Trophoblast cell (in vitro differentiated cells and primary cell): ENCODE data around the gene LMO3.

Source experiments
- DNase-seq, 2 donors: peaks; one replicate each; pipeline ENCODE4 v3.0.0-alpha.2; 2016
- H2AFZ ChIP-seq: 2 replicates; pipeline ENCODE4 v1.6.1; 2013; ENCODE audit warnings: low read length, moderate library complexity, mild to moderate bottlenecking; ENCODE audit not compliant: insufficient read depth, poor library complexity
- H2AK5ac ChIP-seq: 2 replicates; pipeline ENCODE4 v1.6.1; 2013; ENCODE audit warnings: mild to moderate bottlenecking, low read length
- H2BK120ac ChIP-seq: 2 replicates; pipeline ENCODE4 v1.6.1; 2013; ENCODE audit warnings: low read length, mild to moderate bottlenecking, moderate library complexity; ENCODE audit not compliant: insufficient read depth, poor library complexity
- H2BK12ac ChIP-seq: 2 replicates; pipeline ENCODE4 v1.6.1; 2013; ENCODE audit warnings: mild to moderate bottlenecking, low read length, moderate library complexity
- H2BK5ac ChIP-seq: 2 replicates; pipeline ENCODE4 v1.6.1; 2013; ENCODE audit warnings: low read length, low read depth, moderate library complexity, mild to moderate bottlenecking; ENCODE audit not compliant: poor library complexity
- H3K14ac ChIP-seq: 2 replicates; pipeline ENCODE4 v1.6.1; 2013; ENCODE audit warnings: mild to moderate bottlenecking, low read length
- H3K18ac ChIP-seq: 2 replicates; pipeline ENCODE4 v1.6.1; 2013; ENCODE audit warnings: mild to moderate bottlenecking, low read length
- H3K23ac ChIP-seq: 2 replicates; pipeline ENCODE4 v1.6.1; 2013; ENCODE audit warnings: low read length
- H3K27ac ChIP-seq: 2 replicates; pipeline ENCODE4 v1.5.1; 2013; ENCODE audit warnings: low read depth, mild to moderate bottlenecking, inconsistent platforms, low read length, moderate library complexity
- H3K27me3 ChIP-seq: 2 replicates; pipeline ENCODE4 v1.6.1; 2013; ENCODE audit warnings: inconsistent platforms, mild to moderate bottlenecking, low read length, moderate library complexity; ENCODE audit not compliant: insufficient read depth
- H3K36me3 ChIP-seq, 2 experiments: 1 replicate in 1 of 2; 2 replicates in 1 of 2; pipeline ENCODE4 v1.6.1; 2013; ENCODE audit warnings: low read length in 2 of 2, mild to moderate bottlenecking in 2 of 2, moderate library complexity in 1 of 2; ENCODE audit not compliant: insufficient read depth in 2 of 2, control insufficient read depth in 1 of 2
- H3K4ac ChIP-seq: 2 replicates; pipeline ENCODE4 v1.6.1; 2013; ENCODE audit warnings: low read depth, mild to moderate bottlenecking, low read length, moderate library complexity
- H3K4me1 ChIP-seq, 2 experiments: 1 replicate in 1 of 2; 2 replicates in 1 of 2; pipeline ENCODE4 v1.6.1; 2013; ENCODE audit warnings: low read length in 2 of 2, mild to moderate bottlenecking in 2 of 2, moderate library complexity in 1 of 2; ENCODE audit not compliant: insufficient read depth in 2 of 2, control insufficient read depth in 1 of 2
- H3K4me2 ChIP-seq: 2 replicates; pipeline ENCODE4 v1.6.1; 2013; ENCODE audit warnings: inconsistent platforms, mild to moderate bottlenecking, low read length, moderate library complexity
- H3K4me3 ChIP-seq: 2 replicates; pipeline ENCODE4 v1.5.1; 2013; ENCODE audit warnings: mild to moderate bottlenecking, low read depth, low read length, inconsistent platforms
- H3K79me1 ChIP-seq: one replicate; pipeline ENCODE4 v1.6.1; 2013; ENCODE audit warnings: low read length
- H3K79me2 ChIP-seq: 2 replicates; pipeline ENCODE4 v1.6.1; 2013; ENCODE audit warnings: low read length, mild to moderate bottlenecking; ENCODE audit not compliant: control insufficient read depth, insufficient read depth, poor library complexity
- H3K9ac ChIP-seq: 2 replicates; pipeline ENCODE4 v1.6.1; 2013; ENCODE audit warnings: mild to moderate bottlenecking, low read length
- H3K9me3 ChIP-seq: 2 replicates; pipeline ENCODE4 v1.6.1; 2013; ENCODE audit warnings: low read depth, mild to moderate bottlenecking, control low read depth, inconsistent platforms, low read length; ENCODE audit not compliant: insufficient read depth
- H4K12ac ChIP-seq: 2 replicates; pipeline ENCODE4 v1.6.1; 2013; ENCODE audit warnings: low read depth, mild to moderate bottlenecking, low read length, moderate library complexity
- H4K8ac ChIP-seq: 2 replicates; pipeline ENCODE4 v1.6.1; 2013; ENCODE audit warnings: low read depth, mild to moderate bottlenecking, low read length, moderate library complexity
- H4K91ac ChIP-seq: one replicate; pipeline ENCODE4 v1.6.1; 2013; ENCODE audit warnings: low read depth, mild to moderate bottlenecking, low read length, moderate library complexity
- WGBS: extraction: QIAGEN DNeasy Blood & Tissue Kit; methylation state at CpG from one replicate; pipeline ENCODE4 v1.1.7; 2013; ENCODE audit warnings: missing lambda C conversion rate; ENCODE audit not compliant: insufficient read length, insufficient coverage; ENCODE audit errors: extremely low coverage; 5-methylcytosine and 5-hydroxymethylcytosine counted together

Gene LMO3

DNA sequence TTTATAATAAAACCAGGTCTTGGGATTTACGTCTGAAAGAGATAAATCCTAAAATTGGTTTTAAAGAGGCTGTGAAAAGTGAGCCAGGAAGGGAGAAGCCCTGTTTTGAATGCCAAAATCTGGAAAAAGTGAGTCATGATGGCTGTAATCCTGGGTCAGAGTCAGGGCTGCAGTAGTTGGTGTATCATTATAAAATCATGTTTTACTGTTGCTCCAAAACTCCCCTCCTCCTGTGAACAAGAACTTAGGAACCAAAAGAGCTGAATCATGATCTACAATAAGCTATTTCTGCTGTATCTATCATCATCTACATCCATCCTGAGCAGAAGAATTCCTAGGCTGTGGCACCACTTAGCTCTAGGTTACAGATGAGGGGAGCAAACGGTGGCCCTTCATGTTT lies 79.3 kb downstream of the LMO3 start:
- no CpG with 5 or more reads among the region's 2 CpGs for WGBS
- no peak overlapping the region for H3K4me3 ChIP-seq
- no peak overlapping the region for H3K4ac ChIP-seq
- no peak overlapping the region for H2BK5ac ChIP-seq
- H4K8ac ChIP-seq: no peak overlapping the region
- H3K27me3 ChIP-seq: no peaks in the 10 kb centered on the region
- H3K23ac ChIP-seq: no peak overlapping the region
- no peak overlapping the region for H3K18ac ChIP-seq
- no peak overlapping the region for H2BK120ac ChIP-seq
- no peak overlapping the region for H3K4me2 ChIP-seq
- H3K9me3 ChIP-seq: no peaks in the 10 kb centered on the region
- no peak overlapping the region for H4K12ac ChIP-seq
- H3K79me2 ChIP-seq: no peaks in the 10 kb centered on the region
- H3K79me1 ChIP-seq: no peaks in the 10 kb centered on the region
- H3K14ac ChIP-seq: no peak overlapping the region
- no peak overlapping the region for H4K91ac ChIP-seq
- DNase-seq: peak in 1 of 2 donors; percentile 10
- no peak overlapping the region for H3K9ac ChIP-seq
- H2AK5ac ChIP-seq: no peak overlapping the region
- H3K36me3 ChIP-seq: no peaks in the 10 kb centered on the region
- no peak overlapping the region for H3K27ac ChIP-seq
- H2BK12ac ChIP-seq: no peak overlapping the region
- no peaks in the 10 kb centered on the region for H3K4me1 ChIP-seq
- H2AFZ ChIP-seq: no peak overlapping the region

DNA sequence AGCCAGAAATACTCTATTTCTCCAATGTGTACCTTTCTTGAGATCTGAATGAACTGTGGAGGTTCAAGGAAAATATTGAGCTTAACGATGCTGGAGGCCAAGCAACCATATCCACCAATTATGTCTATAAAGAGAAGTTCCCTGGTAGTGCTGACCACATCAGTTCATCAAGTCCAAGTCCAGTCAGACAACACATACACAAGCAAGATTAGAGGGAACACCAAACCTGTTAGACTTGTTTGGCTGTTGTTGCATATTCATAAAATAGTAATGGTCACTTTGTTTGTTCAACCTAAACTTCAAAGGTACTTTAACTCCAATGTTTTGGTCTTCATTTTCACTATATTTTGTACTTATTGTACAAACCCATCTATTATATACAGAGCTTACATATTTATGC lies 81.6 kb downstream of the LMO3 start:
- Histone ChIP-seq H2BK120ac (no peak overlapping the region), H3K79me2 (no peaks in the 10 kb centered on the region), H3K18ac (no peak overlapping the region), H3K9ac (no peak overlapping the region), H3K4me3 (no peak overlapping the region), H2BK12ac (no peak overlapping the region), H3K36me3 (no peaks in the 10 kb centered on the region), H3K4me1 (no peaks in the 10 kb centered on the region), H4K91ac (no peak overlapping the region), H3K79me1 (no peaks in the 10 kb centered on the region), H4K8ac (no peak overlapping the region), H2AFZ (no peak overlapping the region), H3K9me3 (no peaks in the 10 kb centered on the region), H3K27ac (no peak overlapping the region), H3K4ac (no peak overlapping the region), H4K12ac (no peak overlapping the region), H2AK5ac (no peak overlapping the region), H2BK5ac (no peak overlapping the region), H3K27me3 (no peaks in the 10 kb centered on the region), H3K14ac (no peak overlapping the region), H3K4me2 (no peak overlapping the region), H3K23ac (no peak overlapping the region)
- peak; percentile 2 to 35 for DNase-seq
- no CpG with 5 or more reads among the region's 1 CpG for WGBS

DNA sequence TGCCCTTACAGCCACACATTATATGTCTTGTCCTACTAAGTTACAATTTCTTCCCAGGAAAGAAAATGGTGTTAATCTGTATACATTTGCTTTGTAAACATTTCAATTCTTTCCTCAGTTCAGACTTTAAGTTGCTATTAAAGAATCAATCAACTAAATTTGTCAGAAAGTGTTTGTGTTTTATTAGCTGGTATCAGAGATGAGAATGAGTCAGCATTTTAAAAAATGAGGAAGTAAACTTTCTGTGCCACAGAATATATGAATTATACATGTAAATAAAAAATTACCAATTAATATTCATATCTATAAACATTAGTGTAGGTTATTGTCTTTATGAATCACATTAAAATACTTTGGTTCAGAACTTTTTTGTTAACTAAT lies 82.0 kb downstream of the LMO3 start:
- H3K4ac ChIP-seq: no peak overlapping the region
- no peak overlapping the region for H3K4me3 ChIP-seq
- DNase-seq: no peak
- H2BK5ac ChIP-seq: no peak overlapping the region
- no peak overlapping the region for H3K23ac ChIP-seq
- H3K79me2 ChIP-seq: no peaks in the 10 kb centered on the region
- no peak overlapping the region for H2AK5ac ChIP-seq
- no peak overlapping the region for H3K4me2 ChIP-seq
- no peak overlapping the region for H3K18ac ChIP-seq
- no peaks in the 10 kb centered on the region for H3K27me3 ChIP-seq
- no peak overlapping the region for H3K14ac ChIP-seq
- H3K79me1 ChIP-seq: no peaks in the 10 kb centered on the region
- H3K27ac ChIP-seq: no peak overlapping the region
- no peak overlapping the region for H3K9ac ChIP-seq
- no peak overlapping the region for H4K8ac ChIP-seq
- H2AFZ ChIP-seq: no peak overlapping the region
- no peak overlapping the region for H2BK120ac ChIP-seq
- no peak overlapping the region for H2BK12ac ChIP-seq
- no peaks in the 10 kb centered on the region for H3K36me3 ChIP-seq
- H3K4me1 ChIP-seq: no peaks in the 10 kb centered on the region
- no peak overlapping the region for H4K12ac ChIP-seq
- H3K9me3 ChIP-seq: no peaks in the 10 kb centered on the region
- no peak overlapping the region for H4K91ac ChIP-seq

DNA sequence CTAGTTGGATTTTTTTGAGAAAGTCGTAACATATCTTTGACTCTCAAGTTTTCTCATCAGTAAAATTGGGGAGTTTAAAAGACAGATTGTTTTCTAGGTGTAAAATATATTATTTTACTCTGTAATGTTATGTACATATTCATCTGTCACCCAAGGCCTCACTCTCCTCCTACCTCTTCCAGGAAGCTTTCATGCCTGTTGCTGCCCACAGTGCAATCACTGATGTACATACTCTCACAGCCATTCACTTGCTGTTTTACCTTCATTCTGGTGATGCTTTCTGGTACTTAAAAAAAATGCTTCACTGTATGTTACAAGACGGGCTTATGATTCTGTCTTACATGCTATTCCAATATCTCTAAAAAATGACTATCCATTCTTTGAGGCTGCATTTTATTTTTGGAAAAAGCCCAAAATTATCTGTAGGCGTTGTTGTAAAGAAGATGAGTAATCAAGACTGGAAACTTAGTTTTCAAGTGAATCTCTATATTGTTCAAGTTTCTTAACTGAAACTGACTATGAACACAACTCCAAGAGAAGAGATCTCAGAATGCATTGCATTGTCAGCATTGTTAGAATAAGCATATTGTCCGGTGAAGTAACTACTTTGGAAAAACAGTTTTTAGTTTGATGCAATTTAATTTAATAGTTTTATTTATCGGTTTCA lies 82.5 kb downstream of the LMO3 start:
- no CpG with 5 or more reads among the region's 5 CpGs for WGBS
- no peak overlapping the region for H2BK5ac ChIP-seq
- H3K79me1 ChIP-seq: no peaks in the 10 kb centered on the region

More for the DNA sequence above, 82.5 kb downstream of the LMO3 start:
- Histone ChIP-seq H3K27me3 (no peaks in the 10 kb centered on the region), H2BK12ac (no peak overlapping the region), H3K23ac (no peak overlapping the region), H4K8ac (no peak overlapping the region), H3K4ac (no peak overlapping the region), H3K4me1 (no peaks in the 10 kb centered on the region), H4K12ac (no peak overlapping the region), H3K79me2 (no peaks in the 10 kb centered on the region), H3K18ac (no peak overlapping the region), H2AK5ac (no peak overlapping the region), H3K36me3 (no peaks in the 10 kb centered on the region), H3K9ac (no peak overlapping the region), H3K4me3 (no peak overlapping the region), H3K9me3 (no peaks in the 10 kb centered on the region), H3K14ac (no peak overlapping the region), H3K27ac (no peak overlapping the region), H3K4me2 (no peak overlapping the region), H2AFZ (no peak overlapping the region), H2BK120ac (no peak overlapping the region), H4K91ac (no peak overlapping the region)
- no peak for DNase-seq
